H9 (cell line): ENCODE measurements around the gene C20orf173. TPM values are rescaled to one million over a fixed set of nuclear protein-coding genes. Genes with fewer than 3 reads are reported as not detected.

Source experiments
- DNase-seq: peaks from one replicate; pipeline ENCODE4 v3.0.0-alpha.2; 2017
- H2AFZ ChIP-seq: one replicate; pipeline ENCODE4 v1.6.1; 2013; ENCODE audit warnings: mild to moderate bottlenecking, low read length, control low read depth, moderate library complexity
- H2AK5ac ChIP-seq: 2 replicates; pipeline ENCODE4 v1.6.1; 2013; ENCODE audit warnings: low read length, control low read depth, mixed read lengths; ENCODE audit not compliant: insufficient read length
- H2BK120ac ChIP-seq: one replicate; pipeline ENCODE4 v1.6.1; 2013; ENCODE audit warnings: low read depth, mild to moderate bottlenecking, low read length, control low read depth, inconsistent platforms; ENCODE audit not compliant: poor library complexity, severe bottlenecking
- H2BK12ac ChIP-seq: 2 replicates; pipeline ENCODE4 v1.6.1; 2013; ENCODE audit warnings: low read length, control low read depth, mixed read lengths, low read depth; ENCODE audit not compliant: insufficient read length
- H2BK15ac ChIP-seq: 2 replicates; pipeline ENCODE4 v1.6.1; 2013; ENCODE audit warnings: low read depth, low read length, control low read depth
- H2BK20ac ChIP-seq: one replicate; pipeline ENCODE4 v1.6.1; 2013; ENCODE audit warnings: low read depth, mild to moderate bottlenecking, low read length, control low read depth, inconsistent platforms; ENCODE audit not compliant: poor library complexity, severe bottlenecking
- H2BK5ac ChIP-seq: 2 replicates; pipeline ENCODE4 v1.6.1; 2013; ENCODE audit warnings: low read length, control low read depth, mixed read lengths; ENCODE audit not compliant: insufficient read length
- H3K14ac ChIP-seq: 2 replicates; pipeline ENCODE4 v1.6.1; 2013; ENCODE audit warnings: low read length, control low read depth; ENCODE audit not compliant: insufficient read depth
- H3K18ac ChIP-seq: 2 replicates; pipeline ENCODE4 v1.6.1; 2013; ENCODE audit warnings: low read depth, mild to moderate bottlenecking, mixed read lengths, low read length, control low read depth; ENCODE audit not compliant: insufficient read length
- H3K23ac ChIP-seq: 2 replicates; pipeline ENCODE4 v1.6.1; 2013; ENCODE audit warnings: low read length, control low read depth, mixed read lengths, low read depth; ENCODE audit not compliant: insufficient read length
- H3K23me2 ChIP-seq: 2 replicates; pipeline ENCODE4 v1.6.1; 2013; ENCODE audit warnings: low read depth, mild to moderate bottlenecking, mixed read lengths, low read length, control low read depth; ENCODE audit not compliant: insufficient read length, poor library complexity, severe bottlenecking
- H3K27ac ChIP-seq: 2 replicates; pipeline ENCODE4 v1.5.1; 2013; ENCODE audit warnings: low read length, control low read depth, mixed read lengths, low read depth; ENCODE audit not compliant: insufficient read length
- H3K27me3 ChIP-seq: 2 replicates; pipeline ENCODE4 v1.6.1; 2013; ENCODE audit warnings: low read length, control low read depth, inconsistent platforms; ENCODE audit not compliant: insufficient read depth
- H3K4ac ChIP-seq: 2 replicates; pipeline ENCODE4 v1.6.1; 2013; ENCODE audit warnings: low read depth, mild to moderate bottlenecking, control low read depth, inconsistent platforms, low read length, moderate library complexity
- H3K4me1 ChIP-seq: 2 replicates; pipeline ENCODE4 v1.6.1; 2013; ENCODE audit warnings: low read length, control low read depth, inconsistent platforms; ENCODE audit not compliant: insufficient read depth
- H3K4me2 ChIP-seq: 2 replicates; pipeline ENCODE4 v1.6.1; 2013; ENCODE audit warnings: low read length, control low read depth, mixed read lengths; ENCODE audit not compliant: insufficient read length, insufficient read depth
- H3K56ac ChIP-seq: 2 replicates; pipeline ENCODE4 v1.6.1; 2013; ENCODE audit warnings: low read depth, mild to moderate bottlenecking, mixed read lengths, low read length, control low read depth; ENCODE audit not compliant: insufficient read length
- H3K79me1 ChIP-seq: 2 replicates; pipeline ENCODE4 v1.6.1; 2013; ENCODE audit warnings: low read depth, mild to moderate bottlenecking, moderate library complexity, low read length, control low read depth, inconsistent platforms; ENCODE audit not compliant: insufficient read depth, poor library complexity, severe bottlenecking
- H3K79me2 ChIP-seq: 2 replicates; pipeline ENCODE4 v1.6.1; 2013; ENCODE audit warnings: low read length, control low read depth, inconsistent platforms; ENCODE audit not compliant: insufficient read depth
- H3K9ac ChIP-seq: 2 replicates; pipeline ENCODE4 v1.6.1; 2013; ENCODE audit warnings: low read length, control low read depth, mixed read lengths; ENCODE audit not compliant: insufficient read length; ENCODE audit errors: extremely low read depth
- H3K9me3 ChIP-seq: one replicate; pipeline ENCODE4 v1.6.1; 2013; ENCODE audit warnings: low read depth, low read length, inconsistent platforms; ENCODE audit not compliant: control insufficient read depth
- H3T11ph ChIP-seq: one replicate; pipeline ENCODE4 v1.6.1; 2013; ENCODE audit warnings: mild to moderate bottlenecking, low read length, control low read depth, inconsistent platforms
- H4K20me1 ChIP-seq: one replicate; pipeline ENCODE4 v1.6.1; 2013; ENCODE audit not compliant: control insufficient read depth, insufficient read length, insufficient read depth
- H4K5ac ChIP-seq: 2 replicates; pipeline ENCODE4 v1.6.1; 2013; ENCODE audit warnings: low read depth, mild to moderate bottlenecking, mixed read lengths, low read length, control low read depth; ENCODE audit not compliant: insufficient read length
- H4K8ac ChIP-seq: replicated peaks from 2 replicates; pipeline ENCODE4 v1.6.1; 2013; ENCODE audit warnings: low read length, control low read depth, mixed read lengths, low read depth; ENCODE audit not compliant: insufficient read length
- H4K91ac ChIP-seq: 2 replicates; pipeline ENCODE4 v1.6.1; 2013; ENCODE audit warnings: low read depth, mild to moderate bottlenecking, moderate library complexity, mixed read lengths, low read length, control low read depth; ENCODE audit not compliant: insufficient read length
- H3K27ac Mint-ChIP-seq, 3 experiments: 2 replicates in 2 of 3; 3 replicates in 1 of 3; pipeline ENCODE4 v1.8.0; 2020 to 2021; ENCODE audit warnings: mixed read lengths in 3 of 3, mild to moderate bottlenecking in 1 of 3, moderate library complexity in 1 of 3
- H3K27me3 Mint-ChIP-seq: 2 replicates; pipeline ENCODE4 v1.8.0; 2021; ENCODE audit warnings: low read depth, mild to moderate bottlenecking, moderate library complexity, mixed read lengths
- H3K36me3 Mint-ChIP-seq, 3 experiments: 2 replicates in 2 of 3; 3 replicates in 1 of 3; pipeline ENCODE4 v1.8.0; 2020 to 2021; ENCODE audit warnings: low read depth in 3 of 3, mixed read lengths in 3 of 3; ENCODE audit not compliant: insufficient read depth in 1 of 3
- H3K4me1 Mint-ChIP-seq, 2 experiments: 2 replicates each; pipeline ENCODE4 v1.8.0; 2020; ENCODE audit warnings: mixed read lengths in 2 of 2
- H3K4me3 Mint-ChIP-seq, 2 experiments: 2 replicates in 1 of 2; 3 replicates in 1 of 2; pipeline ENCODE4 v1.8.0; 2020 to 2021; ENCODE audit warnings: mild to moderate bottlenecking in 2 of 2, mixed read lengths in 2 of 2, moderate library complexity in 1 of 2
- H3K9me3 Mint-ChIP-seq, 2 experiments: 2 replicates in 1 of 2; 3 replicates in 1 of 2; pipeline ENCODE4 v1.8.0; 2020; ENCODE audit warnings: mild to moderate bottlenecking in 2 of 2, mixed read lengths in 2 of 2, moderate library complexity in 1 of 2
- WGBS: extraction: QIAGEN DNeasy Blood & Tissue Kit; methylation state at CpG from one replicate; pipeline ENCODE4 v1.1.7; 2013; ENCODE audit warnings: missing lambda C conversion rate, low lambda C conversion rate, mixed read lengths; ENCODE audit not compliant: insufficient read length; ENCODE audit errors: extremely low coverage; 5-methylcytosine and 5-hydroxymethylcytosine counted together
- long read RNA-seq: library from polyadenylated mRNA; unstranded; transcript quantifications from one replicate; pipeline ENCODE4 v2.0.0, GENCODE V29; 2020
- total RNA-seq: library from RNA; stranded (reverse); gene quantifications from 2 replicates; pipeline ENCODE4 v1.2.1, GENCODE V29; 2021
- TF ChIP-seq, protein P1 (sequence below): fragments of 200-600 bp; sonication (generic); conservative IDR thresholded peaks from 3 replicates; pipeline ENCODE4 v1.8.0; 2021; ENCODE audit warnings: antibody characterized with exemption, mild to moderate bottlenecking

The C20orf173 gene, protein sequence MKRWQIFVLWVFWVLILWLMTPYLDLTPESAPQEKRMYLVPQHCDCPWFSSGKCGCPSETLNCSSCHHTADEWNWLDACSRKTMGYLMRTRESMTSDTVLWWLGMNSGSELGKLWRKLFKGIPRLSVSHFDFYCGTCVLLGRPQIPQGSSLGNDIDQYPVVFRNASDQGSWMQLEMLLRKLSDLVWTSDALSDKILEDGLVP
- total RNA-seq = not detected in 2 replicates
- long read RNA-seq = 0 reads

DNA sequence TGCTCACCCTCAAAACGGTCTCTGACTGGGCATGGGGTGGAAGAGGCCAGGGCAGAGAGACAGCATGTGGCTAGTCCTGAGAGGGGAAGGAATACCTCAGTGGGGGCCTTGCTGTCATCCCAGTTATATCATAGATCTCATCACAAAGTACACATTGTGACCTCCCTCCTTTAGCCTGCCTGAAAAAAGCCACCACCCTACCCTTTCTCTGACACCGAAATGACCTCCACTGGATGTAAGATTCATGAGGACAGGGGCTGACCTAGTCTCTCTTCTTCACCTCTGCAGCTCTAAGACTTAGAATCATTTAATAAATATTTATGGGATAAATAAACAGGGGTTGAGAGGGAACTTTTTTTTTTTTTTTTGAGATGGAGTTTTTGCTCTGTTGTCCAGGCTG is at the start of gene C20orf173:
C20orf173 (minus strand) TSS at position 101 of the 400 bp plus-strand sequence. CDS start 279 bp downstream, outside the sequence.
- H3K27me3 ChIP-seq = no peaks in the 10 kb centered on the region
- no peak within 1 kb of the TSS for H2BK15ac ChIP-seq
- no peak within 1 kb of the TSS for H3K9ac ChIP-seq
- H2AK5ac ChIP-seq = no peak within 1 kb of the TSS
- H3K27ac ChIP-seq = no peak within 1 kb of the TSS
- no peak within 1 kb of the TSS for H2BK5ac ChIP-seq
- H3T11ph ChIP-seq = no peak within 1 kb of the TSS
- Mint-ChIP-seq H3K4me1 (0 out of 4 replicates have a peak, but pooled peaks cover 3 to 4% of the 10 kb centered on the region in 2 experiments), H3K9me3 (peaks cover 7 to 12% of the 10 kb centered on the region in 2 experiments; a peak in 4 of 5 replicates), H3K36me3 (no peaks in the 10 kb centered on the region; a peak in 1 of 7 replicates), H3K27ac (no peak within 1 kb of the TSS), H3K27me3 (no peaks in the 10 kb centered on the region; the same call in 1 of the 2 replicates), H3K4me3 (no peak within 1 kb of the TSS)
- no peak within 1 kb of the TSS for H3K18ac ChIP-seq
- H3K79me1 ChIP-seq = no peaks in the 10 kb centered on the region
- no peaks in the 10 kb centered on the region for H3K79me2 ChIP-seq
- no peak within 1 kb of the TSS; the same call in 1 of the 2 replicates for H3K14ac ChIP-seq
- no peak within 1 kb of the TSS for H3K4ac ChIP-seq
- no peak within 1 kb of the TSS for H2BK120ac ChIP-seq
- no peak within 1 kb of the TSS for H2AFZ ChIP-seq
- TF ChIP-seq, protein P1, sequence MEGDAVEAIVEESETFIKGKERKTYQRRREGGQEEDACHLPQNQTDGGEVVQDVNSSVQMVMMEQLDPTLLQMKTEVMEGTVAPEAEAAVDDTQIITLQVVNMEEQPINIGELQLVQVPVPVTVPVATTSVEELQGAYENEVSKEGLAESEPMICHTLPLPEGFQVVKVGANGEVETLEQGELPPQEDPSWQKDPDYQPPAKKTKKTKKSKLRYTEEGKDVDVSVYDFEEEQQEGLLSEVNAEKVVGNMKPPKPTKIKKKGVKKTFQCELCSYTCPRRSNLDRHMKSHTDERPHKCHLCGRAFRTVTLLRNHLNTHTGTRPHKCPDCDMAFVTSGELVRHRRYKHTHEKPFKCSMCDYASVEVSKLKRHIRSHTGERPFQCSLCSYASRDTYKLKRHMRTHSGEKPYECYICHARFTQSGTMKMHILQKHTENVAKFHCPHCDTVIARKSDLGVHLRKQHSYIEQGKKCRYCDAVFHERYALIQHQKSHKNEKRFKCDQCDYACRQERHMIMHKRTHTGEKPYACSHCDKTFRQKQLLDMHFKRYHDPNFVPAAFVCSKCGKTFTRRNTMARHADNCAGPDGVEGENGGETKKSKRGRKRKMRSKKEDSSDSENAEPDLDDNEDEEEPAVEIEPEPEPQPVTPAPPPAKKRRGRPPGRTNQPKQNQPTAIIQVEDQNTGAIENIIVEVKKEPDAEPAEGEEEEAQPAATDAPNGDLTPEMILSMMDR = no peak
- H2BK20ac ChIP-seq = no peak within 1 kb of the TSS
- no peaks in the 10 kb centered on the region for H3K4me1 ChIP-seq
- DNase-seq = no peak
- H3K9me3 ChIP-seq = no peaks in the 10 kb centered on the region
- no peak within 1 kb of the TSS for H3K56ac ChIP-seq
- WGBS = no CpG with 5 or more reads among the region's 2 CpGs
- no peak within 1 kb of the TSS for H3K4me2 ChIP-seq
- no peaks in the 10 kb centered on the region for H4K20me1 ChIP-seq
- H3K23me2 ChIP-seq = no peaks in the 10 kb centered on the region
- H4K5ac ChIP-seq = no peak within 1 kb of the TSS
- H4K8ac ChIP-seq = no peak within 1 kb of the TSS
- no peak within 1 kb of the TSS for H3K23ac ChIP-seq
- H2BK12ac ChIP-seq = no peak within 1 kb of the TSS
- H4K91ac ChIP-seq = no peak within 1 kb of the TSS
